Left colon (tissue), 2 donors: Measurements from ENCODE around the gene PSMD14. TPM values are rescaled to one million over a fixed set of nuclear protein-coding genes. Genes with fewer than 3 reads are reported as not detected.

Experiments used
- ATAC-seq: fragments of 200-7000 bp; cut with Tn5 transposase; one replicate; pipeline ENCODE4 v1.9.1; 2020; ENCODE audit warnings: mild to moderate bottlenecking, moderate library complexity
- DNase-seq, 2 donors: peaks; one replicate each; pipeline ENCODE4 v3.0.0-alpha.2; 2020
- intact Hi-C, 2 donors: fragments of 100-400 bp; cut with DNase I in 1 of 2; cut with micrococcal nuclease in 1 of 2; formaldehyde crosslinking; loops; one replicate each; pipeline versions ENCODE4 v1.11.2 to v1.14.0; 2022; cut with DNase I, micrococcal nuclease
- total RNA-seq, 2 donors: library from RNA; stranded (reverse); fragmentation: NEBNext Ultra II Directional; extraction: Animal tissue kit (Norgen Biotek cat#: 25700); gene quantifications; one replicate each; pipeline ENCODE4 v1.2.1, GENCODE V29; 2021
- donor health status: DM: no; HTN: no; CAD: no.
- donor health status: DM: yes; HTN: yes; CAD: no.

PSMD14 gene
- total RNA-seq, 2 donors from 2014 or later = 27.2 to 34.5 TPM

DNA sequence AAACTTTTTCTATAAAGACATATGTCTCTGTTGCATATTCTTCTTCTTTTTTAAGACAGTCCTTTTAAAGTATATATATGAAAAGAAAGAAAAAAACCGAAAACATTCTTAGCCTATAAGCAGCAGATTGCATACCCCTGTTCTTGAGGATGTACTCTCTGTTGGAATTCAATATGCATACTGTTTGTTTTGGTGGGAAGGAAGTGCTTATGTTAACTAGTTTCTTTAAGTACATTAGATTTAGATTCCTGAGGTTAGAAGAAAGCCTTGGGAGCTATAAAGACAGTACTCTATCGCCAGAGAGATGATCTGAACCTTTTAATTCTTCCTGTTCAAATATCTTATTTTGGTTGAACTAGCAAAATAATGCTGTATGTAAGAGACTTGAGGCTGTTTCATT lies 61.1 kb downstream of the PSMD14 start:
- DNase-seq (no peak), ATAC-seq (no peak)
- intact Hi-C loops = no loop called here

DNA sequence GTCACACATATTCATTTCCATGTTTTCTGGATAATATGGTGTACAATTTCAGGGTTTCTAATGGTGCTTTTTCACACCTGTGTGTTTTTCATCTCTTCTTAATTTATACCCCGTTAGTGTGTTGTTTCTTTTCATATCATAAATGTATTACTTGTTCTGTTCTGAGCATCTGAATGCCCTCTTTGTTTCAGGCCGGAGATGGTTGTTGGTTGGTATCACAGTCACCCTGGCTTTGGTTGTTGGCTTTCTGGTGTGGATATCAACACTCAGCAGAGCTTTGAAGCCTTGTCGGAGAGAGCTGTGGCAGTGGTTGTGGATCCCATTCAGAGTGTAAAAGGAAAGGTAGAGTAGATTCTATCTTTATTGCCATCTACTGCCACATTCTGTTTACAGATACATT lies 62.8 kb downstream of the PSMD14 start:
- DNase-seq = no peak
- no peak for ATAC-seq
- intact Hi-C loops = no loop called here

DNA sequence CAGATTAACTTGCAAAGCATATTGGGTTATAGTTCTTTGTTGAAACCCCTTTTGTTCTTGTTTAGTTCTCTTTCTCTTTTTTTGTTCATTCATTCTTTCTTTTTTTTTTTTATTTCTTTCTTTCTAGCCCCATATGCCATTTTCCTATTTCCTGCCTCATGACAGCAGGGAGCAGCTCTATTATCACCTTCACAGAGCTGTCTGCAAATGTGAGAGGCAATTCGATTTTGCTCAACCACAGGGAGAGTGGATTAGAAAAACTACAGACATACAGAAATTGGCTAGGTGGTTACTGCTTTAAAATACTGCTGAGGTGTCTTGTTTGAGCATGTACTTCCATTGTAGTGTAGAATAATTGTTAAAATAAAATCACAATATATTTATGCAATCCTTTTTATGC lies 63.6 kb downstream of the PSMD14 start:
- intact Hi-C loops = no loop called here
- no peak for DNase-seq
- ATAC-seq = no peak

DNA sequence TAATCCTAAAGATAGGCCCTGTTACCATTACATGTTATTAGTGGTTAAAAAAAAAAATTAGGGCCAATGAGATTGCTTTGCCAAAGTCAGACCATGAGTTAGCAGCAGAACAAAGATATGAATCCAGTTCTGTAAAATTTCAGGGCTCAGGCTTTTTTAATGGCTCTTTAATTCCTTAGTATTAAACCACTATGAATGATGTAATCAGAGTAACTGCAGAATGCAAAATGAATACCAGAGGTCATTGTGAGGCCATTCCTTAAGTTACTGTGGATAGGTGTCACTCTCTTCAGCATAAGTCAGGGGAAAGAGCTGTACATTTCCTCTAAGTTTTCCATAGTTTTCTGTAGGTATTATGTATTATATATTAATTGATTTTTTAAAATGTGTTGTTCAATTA lies 65.7 kb downstream of the PSMD14 start:
- no peak for ATAC-seq
- intact Hi-C loops = no loop called here
- no peak for DNase-seq

DNA sequence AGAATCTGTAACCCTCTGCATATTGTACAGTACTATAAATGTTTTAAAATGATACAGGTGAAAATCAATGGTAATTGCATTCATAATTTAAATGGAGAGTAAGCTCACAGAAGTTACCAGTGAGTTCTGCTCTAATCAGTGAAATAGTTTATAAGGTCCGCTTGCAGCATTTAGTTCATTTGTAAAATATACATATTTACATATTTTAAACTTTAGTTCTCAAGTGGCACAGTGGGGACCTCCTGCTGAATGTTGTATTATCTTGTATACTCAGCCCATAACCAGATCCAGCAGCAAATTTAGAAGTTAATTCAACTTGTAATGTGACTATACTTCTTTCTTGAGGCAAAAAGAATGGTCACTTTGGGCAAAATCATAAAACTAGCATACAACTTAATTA lies 66.2 kb downstream of the PSMD14 start:
- intact Hi-C loops = no loop called here
- ATAC-seq (no peak), DNase-seq (no peak)

DNA sequence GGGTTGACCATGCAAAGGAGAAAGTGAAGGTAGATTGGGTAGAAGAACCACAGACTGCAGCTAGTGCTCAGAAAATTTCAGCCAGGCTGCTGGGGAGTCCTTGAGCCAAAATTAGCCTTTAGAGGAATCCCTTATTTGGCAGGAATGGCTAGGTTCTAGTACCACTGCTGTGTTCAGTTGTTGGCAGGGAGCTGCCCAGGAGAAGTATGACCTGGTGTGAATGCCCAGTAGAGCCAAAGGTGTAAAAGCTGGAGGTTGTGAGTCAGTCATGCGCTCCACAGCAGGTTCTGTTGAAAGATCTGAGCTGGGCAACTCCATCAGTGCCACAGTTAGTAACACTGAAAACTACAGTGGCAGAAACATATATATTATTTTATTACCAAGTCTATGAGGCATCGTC lies 71.5 kb downstream of the PSMD14 start:
- intact Hi-C loops = no loop called here
- no peak for DNase-seq
- no peak for ATAC-seq

DNA sequence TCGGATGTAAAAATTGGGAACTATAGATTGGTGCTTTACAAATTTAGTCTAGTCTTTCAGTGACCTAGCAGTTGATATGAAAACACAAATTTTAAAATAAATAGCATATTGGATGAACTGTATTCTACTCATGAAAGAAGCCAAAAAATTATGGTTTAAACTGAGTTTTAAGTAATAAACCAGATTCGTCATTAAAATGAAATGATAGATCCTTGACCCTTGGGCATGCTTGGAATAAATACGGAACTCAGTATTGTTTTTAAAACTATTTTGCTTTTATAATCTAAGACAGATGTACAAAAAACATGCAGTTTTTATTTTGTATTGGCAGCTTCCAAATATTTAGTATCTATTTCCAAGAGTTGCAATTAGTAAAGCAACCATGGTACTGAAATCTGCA lies 73.3 kb downstream of the PSMD14 start:
- DNase-seq (no peak), ATAC-seq (no peak)
- intact Hi-C loops = no loop called here

DNA sequence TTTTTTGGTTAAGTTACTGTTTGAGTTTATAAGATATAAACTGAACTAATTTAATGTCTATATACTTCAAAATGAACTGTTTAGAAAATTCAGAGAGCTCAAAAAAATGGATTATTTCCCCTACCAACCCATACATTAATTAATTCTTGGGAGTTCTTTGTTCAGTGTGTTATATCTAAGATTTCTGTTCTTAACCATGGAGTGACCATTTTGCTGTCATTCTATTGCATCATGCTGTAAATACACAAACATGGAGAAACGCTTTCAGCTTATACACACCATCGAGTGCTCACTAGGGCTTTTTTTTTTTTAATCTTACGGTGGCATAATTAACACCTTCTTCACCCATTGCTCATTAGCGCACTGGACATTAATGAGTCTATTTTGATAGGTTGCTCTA lies 74.5 kb downstream of the PSMD14 start:
- ATAC-seq = no peak
- intact Hi-C loops = no loop called here
- DNase-seq = no peak

DNA sequence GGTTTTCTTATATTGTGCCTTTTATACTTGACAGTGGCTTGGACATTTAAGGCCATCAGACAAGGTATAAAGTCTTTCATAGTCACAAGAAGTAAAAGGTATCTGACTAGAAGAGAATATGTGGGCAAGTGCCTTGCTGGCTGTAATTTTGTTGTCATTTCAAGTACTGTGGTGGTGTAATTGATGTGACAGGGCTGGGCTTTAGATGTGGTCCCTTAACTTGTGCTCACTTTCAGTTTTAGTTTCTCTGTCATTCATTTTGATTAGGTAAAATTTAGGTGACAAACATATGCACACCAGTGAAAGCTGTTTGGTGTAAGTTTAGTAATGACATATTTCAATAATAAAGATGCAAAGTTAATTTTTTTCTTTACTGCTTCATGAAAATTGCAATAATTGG lies 76.6 kb downstream of the PSMD14 start:
- intact Hi-C loops = no loop called here
- ATAC-seq (no peak), DNase-seq (no peak)

DNA sequence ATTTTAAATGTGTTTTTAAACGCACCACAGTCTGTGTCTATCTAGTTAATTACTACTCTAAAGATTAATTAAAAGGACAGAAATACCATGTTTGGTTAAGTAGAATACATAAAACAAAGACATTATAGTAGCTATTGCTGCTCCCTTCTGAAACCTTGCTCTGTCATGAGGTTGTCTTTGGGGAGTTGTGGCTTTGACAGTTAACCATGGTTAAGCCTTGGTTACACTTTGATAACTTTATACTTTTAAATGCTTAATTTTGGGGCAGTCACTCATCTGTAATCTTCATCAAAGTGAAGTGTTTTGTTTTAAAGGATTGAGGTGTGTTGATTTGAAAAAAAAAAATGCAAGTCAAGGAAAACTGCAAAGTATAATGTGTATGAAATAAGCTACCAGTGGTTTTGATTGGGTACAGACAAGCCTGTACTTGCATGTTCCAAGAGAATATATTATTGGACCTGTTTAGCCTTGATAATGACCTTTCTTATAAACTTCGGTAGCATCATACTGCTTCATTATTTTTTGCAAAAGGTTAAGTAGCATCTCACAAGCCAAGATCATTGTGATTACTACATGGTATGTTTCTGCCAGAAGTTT lies 78.1 kb downstream of the PSMD14 start:
- intact Hi-C loops = no loop called here
- ATAC-seq = no peak
- no peak for DNase-seq

DNA sequence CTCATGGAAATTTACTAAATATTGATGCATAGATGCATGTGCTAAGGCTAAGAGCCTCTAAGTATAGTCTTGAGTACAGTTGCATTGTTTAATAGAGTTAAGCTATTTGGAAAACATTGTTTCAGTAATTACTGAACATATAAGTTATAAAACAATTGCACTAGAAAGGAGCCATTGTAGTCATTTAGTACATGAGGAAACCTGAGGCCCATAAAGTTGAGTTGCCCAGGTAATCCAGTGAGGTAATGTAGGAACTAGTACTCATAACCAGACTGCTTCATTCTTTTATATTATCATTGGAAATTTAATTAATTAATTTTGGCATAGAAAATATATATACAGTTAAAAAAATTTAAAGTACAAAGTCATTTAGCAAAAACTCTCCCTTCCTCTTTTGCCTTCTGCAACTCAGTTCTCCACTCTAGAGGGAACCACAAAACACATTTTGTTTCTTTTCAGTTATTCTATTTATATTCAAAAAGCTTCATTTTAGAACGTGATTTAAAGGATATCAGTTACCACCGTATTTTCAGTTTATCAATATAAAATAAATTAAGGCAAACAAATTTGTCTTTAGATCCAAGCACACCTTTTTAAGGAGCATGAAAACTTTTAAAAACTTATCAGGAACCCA lies 80.0 kb downstream of the PSMD14 start:
- ATAC-seq (peak; percentile 79), DNase-seq (no peak)
- intact Hi-C loops = no loop called here

DNA sequence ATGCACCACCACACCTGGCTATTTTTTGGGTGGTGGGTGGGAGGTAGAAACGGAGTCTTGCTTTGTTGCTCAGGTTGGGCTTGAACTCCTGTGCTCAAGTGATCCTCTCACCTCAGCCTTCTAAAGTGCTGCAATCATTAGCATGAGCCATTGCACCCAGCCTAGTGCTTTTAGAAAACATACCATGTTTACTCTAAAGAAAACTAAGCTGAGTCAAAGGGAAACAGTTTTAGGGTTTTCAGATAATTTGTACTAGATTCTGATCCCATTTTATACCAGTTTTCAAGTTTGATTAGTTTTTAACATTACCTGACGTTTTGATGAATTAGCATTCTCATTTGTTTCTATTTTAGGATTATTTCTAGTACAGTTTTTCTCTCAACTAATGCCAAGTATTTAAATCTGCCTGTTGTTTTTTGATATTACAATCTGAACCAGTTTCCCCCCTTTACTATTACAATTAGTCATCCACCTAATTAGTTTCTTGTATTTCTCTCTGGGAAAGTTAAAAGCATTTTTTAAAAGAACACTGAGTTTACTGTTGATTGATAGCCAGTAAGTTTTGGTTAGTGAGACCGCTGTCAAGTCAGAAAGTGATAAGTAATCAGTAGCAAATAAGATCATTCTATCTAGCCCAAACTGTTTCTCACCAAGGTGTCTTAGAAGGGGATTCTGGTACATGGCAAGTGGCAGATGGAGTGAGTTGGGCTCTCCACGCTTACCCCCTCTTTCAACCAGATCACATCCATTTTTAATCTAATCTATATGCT lies 83.7 kb downstream of the PSMD14 start:
- ATAC-seq (no peak), DNase-seq (no peak)
- intact Hi-C loops = no loop called here

DNA sequence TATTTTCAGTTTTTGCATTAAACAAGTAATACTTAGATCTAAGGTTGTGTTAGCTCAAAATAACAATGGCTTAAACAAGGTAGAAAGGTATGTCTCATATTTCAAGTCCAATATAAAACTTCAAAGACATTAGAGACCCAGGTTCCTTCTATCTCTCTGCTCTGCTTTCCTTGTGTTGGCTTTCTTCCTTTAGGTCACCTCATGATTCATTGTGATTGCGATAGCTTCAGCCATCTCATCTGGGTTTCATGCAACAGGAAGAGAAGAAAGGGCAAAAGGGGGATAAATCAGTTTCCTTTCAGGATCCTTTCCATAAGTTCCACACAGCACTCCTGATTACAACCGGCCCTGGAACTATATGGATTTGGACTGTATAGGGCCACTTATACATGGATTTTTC lies 91.9 kb downstream of the PSMD14 start:
- ATAC-seq (no peak), DNase-seq (no peak)

DNA sequence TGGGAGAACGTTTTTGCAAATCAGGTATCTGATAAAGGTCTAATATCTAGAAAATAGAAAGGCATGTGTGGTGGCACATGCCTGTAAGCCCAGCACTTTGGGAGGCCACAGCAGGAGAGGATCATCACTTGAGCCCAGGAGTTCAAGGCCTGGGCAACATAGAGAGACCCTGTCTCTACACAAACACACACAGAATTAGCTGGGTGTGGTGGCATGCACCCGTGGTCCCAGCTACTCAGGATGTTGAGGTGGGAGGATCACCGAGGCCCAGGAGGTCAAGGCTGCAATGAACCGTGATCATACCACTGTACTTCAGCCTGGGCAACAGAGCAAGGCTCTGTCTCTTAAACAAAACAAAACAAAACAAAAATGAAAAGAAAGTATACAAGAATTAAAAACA lies 94.1 kb downstream of the PSMD14 start:
- ATAC-seq = no peak
- intact Hi-C loops = no loop called here
- no peak for DNase-seq

More for the DNA sequence above, 91.9 kb downstream of the PSMD14 start:
- intact Hi-C loops = no loop called here

DNA sequence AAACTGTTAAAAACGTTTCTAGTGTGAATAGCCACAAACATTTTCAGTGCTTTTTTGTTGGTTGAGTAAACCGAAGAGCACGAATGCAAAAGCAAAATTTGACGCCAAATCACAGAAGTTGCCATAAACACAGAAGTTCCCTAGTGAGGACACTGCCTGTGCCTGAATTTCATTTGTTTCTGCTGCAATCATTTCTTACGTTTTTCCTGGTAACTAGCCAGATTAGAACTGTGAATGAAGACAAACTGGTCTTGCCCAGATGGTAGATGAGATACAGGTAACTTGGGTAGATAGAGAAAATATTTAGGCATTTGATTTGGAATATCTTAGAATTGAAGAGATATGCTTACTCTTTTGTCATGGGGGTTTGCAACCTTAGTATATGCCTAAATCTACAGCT lies 98.1 kb downstream of the PSMD14 start:
- no peak for ATAC-seq
- intact Hi-C loops = no loop called here

DNA sequence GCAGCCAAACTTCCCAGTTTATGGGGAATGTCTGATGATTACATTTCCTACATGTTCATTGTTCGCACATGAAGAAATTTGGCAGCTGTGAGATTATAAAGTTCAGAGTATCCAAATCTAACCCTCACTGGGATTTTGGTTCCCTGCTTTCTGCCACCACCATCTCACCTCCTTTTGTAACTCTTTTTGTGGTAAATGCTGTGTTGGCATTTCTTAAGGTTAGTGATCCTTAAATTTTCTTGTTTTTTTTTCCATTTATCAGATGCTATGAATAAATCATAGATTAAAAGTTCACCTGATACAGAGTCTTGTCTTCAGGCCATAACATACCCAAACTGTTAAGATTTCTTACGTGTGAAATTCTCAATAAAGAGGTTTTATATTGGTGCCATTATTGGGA lies 99.4 kb downstream of the PSMD14 start:
- intact Hi-C loops = no loop called here
- ATAC-seq (no peak), DNase-seq (no peak)

More for the DNA sequence above, 98.1 kb downstream of the PSMD14 start:
- DNase-seq = no peak

DNA sequence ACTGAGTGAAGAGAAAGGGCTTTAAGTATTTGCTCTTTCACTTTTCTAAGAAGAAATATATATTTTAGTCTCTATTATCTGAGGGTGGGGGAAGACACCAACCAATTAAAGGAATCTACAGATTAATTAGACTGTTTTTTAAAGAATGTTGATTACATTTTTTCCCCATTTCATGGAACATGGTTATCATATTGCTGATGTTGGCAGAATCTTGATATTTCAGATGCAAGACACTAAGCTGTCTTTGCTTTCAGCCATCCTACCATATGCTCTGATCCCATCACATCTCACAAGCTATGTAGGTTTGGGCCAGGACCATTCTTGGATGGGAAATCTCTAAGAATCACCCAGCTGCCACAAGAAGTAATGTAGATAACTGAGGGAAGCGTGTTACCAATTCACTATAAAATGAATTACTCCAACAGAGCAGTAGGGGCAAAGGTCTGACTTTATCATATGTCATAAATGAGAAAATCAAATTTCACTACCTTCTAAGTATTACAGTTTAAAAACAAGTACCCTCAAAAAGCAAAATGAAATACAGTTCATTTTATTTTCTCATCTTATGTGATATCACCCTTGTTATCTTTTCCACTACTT lies 101.2 kb downstream of the PSMD14 start:
- peak; percentile 77 for ATAC-seq
- DNase-seq = no peak
- intact Hi-C loops = no loop called here

DNA sequence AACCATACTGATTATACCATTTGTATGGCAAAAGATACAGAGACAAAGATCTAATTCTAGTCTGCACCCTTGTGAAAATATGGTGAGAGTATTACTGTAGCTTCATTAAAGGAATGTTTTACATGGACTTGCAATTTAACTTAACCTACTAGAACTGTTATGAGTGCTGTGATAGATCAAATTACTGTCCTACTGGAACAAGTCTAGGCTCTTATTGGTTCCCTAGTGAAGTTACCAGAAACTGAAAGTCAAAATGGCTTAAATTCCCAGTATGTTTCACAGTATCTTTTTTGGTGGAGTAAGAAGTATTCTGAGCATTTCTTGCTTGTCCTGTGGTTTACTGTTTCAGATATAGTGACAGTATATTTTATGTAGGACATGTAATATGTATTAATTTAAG lies 104.1 kb downstream of the PSMD14 start:
- DNase-seq (no peak), ATAC-seq (no peak)
- intact Hi-C loops = no loop called here

DNA sequence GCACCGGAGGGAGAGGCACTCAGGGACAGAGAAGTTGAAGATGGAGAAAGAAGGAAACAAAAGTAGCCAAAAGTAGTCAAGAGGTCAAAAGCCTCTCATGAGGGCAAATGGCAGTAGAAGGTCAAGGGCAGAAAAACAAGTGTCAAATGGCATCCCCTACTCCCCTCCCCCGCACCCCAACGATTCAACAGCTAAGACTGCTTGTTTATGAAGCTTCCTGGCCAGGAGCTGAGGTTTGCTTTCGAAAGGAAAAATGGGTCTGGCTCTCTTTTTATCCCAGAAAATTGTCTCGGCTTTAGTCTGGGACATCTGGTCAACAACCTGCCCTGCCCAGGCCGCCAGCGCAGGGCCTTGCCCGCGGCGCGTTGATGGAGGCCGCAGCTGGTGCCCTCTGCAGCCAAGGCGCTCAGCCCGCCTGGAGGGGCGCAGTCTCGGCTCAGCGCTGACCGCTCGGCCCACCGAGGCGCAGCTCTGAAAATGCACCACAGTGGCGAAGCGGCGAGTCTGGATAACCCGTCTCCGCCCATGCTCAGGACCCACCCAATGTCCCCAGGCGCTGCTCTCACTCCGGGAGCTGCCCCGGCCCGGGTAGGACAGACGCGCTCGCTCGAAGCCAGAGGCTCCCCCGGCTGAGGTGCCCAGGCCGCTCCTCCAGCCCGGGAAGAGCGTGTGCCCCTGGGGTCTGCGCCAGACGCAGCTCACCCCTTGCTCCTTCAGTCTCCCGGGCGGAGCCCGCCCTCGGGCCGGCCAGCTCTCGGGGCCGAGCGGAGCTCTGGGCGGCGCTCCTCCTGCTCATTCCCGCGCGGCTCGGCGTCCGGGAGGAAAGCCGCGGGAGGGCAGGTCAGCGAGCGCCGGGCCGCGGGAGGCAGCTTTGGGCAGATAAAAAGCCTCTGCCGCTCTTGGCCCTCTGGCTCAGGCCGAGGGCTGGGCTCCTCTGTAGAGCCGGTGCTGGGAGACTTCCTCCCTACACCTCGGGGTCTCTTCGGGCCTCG lies 106.1 kb downstream of the PSMD14 start:
- intact Hi-C loops = no loop called here
- ATAC-seq (peak; percentile 74), DNase-seq (peak; percentile 28 to 35)
